Nephron (organoid): ENCODE data around the gene PSMD6.
A peak's percentile ranks its signal among the peaks of the same experiment; 100 is the strongest.

ENCODE experiments used
- H3K27ac Mint-ChIP-seq, 3 experiments: 2 replicates each; pipeline ENCODE4 v1.8.0; 2020; ENCODE audit warnings: mixed read lengths in 3 of 3, mild to moderate bottlenecking in 2 of 3, moderate library complexity in 1 of 3
- H3K27me3 Mint-ChIP-seq: 2 replicates; pipeline ENCODE4 v1.8.0; 2021; ENCODE audit warnings: low read depth, mild to moderate bottlenecking, moderate library complexity, mixed read lengths
- H3K36me3 Mint-ChIP-seq: 2 replicates; pipeline ENCODE4 v1.8.0; 2020; ENCODE audit warnings: low read depth, mixed read lengths
- H3K4me1 Mint-ChIP-seq: 2 replicates; pipeline ENCODE4 v1.8.0; 2020; ENCODE audit warnings: mixed read lengths
- H3K4me3 Mint-ChIP-seq, 3 experiments: 2 replicates each; pipeline ENCODE4 v1.8.0; 2020; ENCODE audit warnings: mild to moderate bottlenecking in 3 of 3, mixed read lengths in 3 of 3, moderate library complexity in 2 of 3
- H3K9me3 Mint-ChIP-seq: 2 replicates; pipeline ENCODE4 v1.8.0; 2020; ENCODE audit warnings: mixed read lengths
- TF ChIP-seq, protein P1 (sequence below), 3 experiments: fragments of 200-600 bp; sonication (generic); IDR thresholded peaks; one replicate each; pipeline ENCODE4 v1.5.0; 2021; ENCODE audit warnings: antibody characterized with exemption in 3 of 3; ENCODE audit not compliant: unreplicated experiment in 3 of 3

The PSMD6 gene

DNA sequence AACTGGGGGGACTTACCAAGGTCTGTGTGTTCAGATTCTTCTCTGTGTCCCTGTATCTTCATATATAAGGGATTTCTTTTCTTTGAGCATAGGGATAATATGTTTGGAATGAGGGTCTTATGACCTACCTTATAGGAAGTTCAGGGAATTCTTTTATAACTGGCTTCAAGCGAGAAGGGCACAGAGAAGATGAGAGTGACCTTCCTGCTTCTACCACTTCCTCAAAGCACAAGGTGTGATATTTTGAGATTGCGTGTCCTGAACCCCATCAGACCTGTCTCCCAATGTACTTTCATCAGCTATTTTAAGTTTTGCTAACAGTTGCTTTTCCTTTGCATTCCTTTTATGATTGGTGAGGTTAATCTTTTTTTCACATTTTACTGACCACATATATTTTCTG lies 3.1 kb upstream of the PSMD6 start:
- Mint-ChIP-seq H3K27ac (no peak overlapping the region), H3K4me1 (peaks cover 29% of the 10 kb centered on the region), H3K36me3 (peaks cover 6% of the 10 kb centered on the region), H3K27me3 (peaks cover 5% of the 10 kb centered on the region), H3K9me3 (no peaks in the 10 kb centered on the region), H3K4me3 (peak overlapping the region in 1 of 3 experiments; percentile 34)
- TF ChIP-seq, protein P1, sequence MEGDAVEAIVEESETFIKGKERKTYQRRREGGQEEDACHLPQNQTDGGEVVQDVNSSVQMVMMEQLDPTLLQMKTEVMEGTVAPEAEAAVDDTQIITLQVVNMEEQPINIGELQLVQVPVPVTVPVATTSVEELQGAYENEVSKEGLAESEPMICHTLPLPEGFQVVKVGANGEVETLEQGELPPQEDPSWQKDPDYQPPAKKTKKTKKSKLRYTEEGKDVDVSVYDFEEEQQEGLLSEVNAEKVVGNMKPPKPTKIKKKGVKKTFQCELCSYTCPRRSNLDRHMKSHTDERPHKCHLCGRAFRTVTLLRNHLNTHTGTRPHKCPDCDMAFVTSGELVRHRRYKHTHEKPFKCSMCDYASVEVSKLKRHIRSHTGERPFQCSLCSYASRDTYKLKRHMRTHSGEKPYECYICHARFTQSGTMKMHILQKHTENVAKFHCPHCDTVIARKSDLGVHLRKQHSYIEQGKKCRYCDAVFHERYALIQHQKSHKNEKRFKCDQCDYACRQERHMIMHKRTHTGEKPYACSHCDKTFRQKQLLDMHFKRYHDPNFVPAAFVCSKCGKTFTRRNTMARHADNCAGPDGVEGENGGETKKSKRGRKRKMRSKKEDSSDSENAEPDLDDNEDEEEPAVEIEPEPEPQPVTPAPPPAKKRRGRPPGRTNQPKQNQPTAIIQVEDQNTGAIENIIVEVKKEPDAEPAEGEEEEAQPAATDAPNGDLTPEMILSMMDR (IDR thresholded peaks at IDR 0.05; ENCODE audit: unreplicated experiment in 3 of 3), result no peak

DNA sequence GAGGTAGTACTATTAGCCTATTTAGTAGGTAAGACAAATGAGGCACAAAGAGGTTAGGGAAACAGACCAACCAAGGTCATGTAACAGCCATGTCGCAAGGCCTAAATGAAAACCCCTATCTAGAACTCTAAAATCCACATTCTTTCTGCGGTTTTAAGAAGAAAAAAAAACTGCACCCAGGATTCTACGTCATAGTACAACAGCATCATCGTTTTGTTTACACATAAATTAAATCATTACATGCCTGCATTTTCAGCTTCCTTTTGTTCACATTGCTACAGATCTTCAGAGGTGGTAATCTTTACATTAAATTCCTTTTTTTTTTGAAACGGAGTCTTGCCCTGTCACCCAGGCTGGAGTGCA lies 548 bp upstream of the PSMD6 start:
- TF ChIP-seq, protein P1 (IDR thresholded peaks at IDR 0.05; ENCODE audit: unreplicated experiment in 3 of 3), result no peak
- Mint-ChIP-seq H3K4me1 (peaks cover 24% of the 10 kb centered on the region), H3K27ac (peak overlapping the region in 2 of 3 experiments; percentile 28 to 72), H3K4me3 (peak overlapping the region; percentile 90 to 94 (median 92)), H3K36me3 (peaks cover 21% of the 10 kb centered on the region), H3K27me3 (peaks cover 5% of the 10 kb centered on the region), H3K9me3 (no peaks in the 10 kb centered on the region)

DNA sequence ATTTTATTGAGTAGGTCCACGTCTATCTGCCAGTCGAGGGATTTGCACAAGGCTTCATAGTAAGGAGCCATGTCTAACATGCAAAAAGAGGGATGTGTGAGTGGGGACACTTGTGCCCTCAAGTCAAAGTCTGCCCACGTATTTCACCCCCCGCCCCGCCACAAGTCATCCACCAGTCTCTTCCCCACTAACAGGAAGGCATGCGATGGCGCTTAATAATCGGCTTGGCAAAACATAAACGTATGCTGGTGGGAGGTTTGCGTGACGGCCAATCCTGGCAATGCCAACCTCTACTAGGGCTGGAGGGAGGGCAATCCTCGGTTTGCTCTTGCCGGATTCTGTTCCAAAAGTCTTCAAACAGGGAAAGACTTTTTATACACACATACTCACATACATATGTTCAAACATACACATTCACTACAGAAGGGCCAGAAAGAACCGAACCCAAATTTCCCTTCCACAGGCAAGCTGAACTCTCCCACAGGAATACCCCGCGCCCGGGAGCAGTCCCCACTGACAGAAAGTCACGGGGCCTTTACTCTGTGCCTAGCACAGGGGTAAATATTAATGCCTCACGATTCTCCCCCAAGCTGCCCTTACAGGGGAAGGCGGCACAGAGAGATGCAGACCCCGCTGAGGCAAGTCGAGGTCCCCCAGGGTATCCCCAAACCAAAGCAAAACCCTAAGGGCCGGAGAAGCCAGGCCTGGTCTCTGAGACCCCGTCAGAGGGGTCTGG lies 675 bp downstream of the PSMD6 start:
- peaks cover 5% of the 10 kb centered on the region for H3K27me3 Mint-ChIP-seq
- peaks cover 18% of the 10 kb centered on the region for H3K4me1 Mint-ChIP-seq

DNA sequence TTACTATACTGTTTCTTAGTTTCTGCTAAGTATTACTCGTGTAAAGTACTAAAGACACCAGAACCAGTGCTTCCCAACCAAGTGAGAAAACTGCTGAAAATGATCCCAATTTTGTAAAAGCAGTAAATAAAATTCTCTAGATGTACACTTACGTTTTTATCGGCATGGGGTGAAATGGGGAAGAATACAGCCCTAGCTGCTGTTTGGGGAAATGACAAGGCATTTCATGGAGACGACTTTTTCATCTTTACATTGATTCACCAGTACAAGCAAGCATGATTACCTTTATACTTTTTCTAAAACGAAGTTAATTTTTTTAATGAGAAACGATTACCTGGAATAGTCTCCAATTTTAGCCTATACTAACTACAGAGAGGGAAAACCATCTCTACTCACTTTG lies 1.4 kb downstream of the PSMD6 start:
- peaks cover 38% of the 10 kb centered on the region for H3K36me3 Mint-ChIP-seq

More for the DNA sequence above, 675 bp downstream of the PSMD6 start:
- no peaks in the 10 kb centered on the region for H3K9me3 Mint-ChIP-seq
- peak overlapping the region; percentile 90 to 94 (median 92) for H3K4me3 Mint-ChIP-seq
- peaks cover 31% of the 10 kb centered on the region for H3K36me3 Mint-ChIP-seq
- TF ChIP-seq, protein P1 (IDR thresholded peaks at IDR 0.05; ENCODE audit: unreplicated experiment in 3 of 3), result no peak
- peak overlapping the region in 2 of 3 experiments; percentile 78 for H3K27ac Mint-ChIP-seq

DNA sequence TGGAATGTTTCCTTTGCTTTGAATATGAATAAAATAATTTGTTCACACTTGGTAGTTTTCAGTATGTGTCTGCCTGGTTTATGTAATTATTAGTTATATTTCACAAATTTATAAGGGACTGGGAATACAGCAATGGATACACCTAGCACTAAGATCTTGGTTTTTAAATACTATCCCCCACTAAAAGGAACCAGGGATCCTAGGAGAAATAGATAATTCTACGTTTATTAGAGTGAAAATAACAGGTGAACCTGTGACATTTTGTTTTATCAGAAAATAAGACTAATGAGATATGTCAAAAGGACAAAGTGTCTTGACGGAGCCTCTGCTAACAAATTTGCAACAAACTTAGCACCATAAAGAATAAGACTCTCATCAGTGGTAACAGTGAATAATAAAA lies 3.4 kb downstream of the PSMD6 start:
- Mint-ChIP-seq H3K4me1 (peaks cover 18% of the 10 kb centered on the region), H3K4me3 (no peak overlapping the region), H3K36me3 (peaks cover 52% of the 10 kb centered on the region), H3K27me3 (no peaks in the 10 kb centered on the region), H3K9me3 (no peaks in the 10 kb centered on the region), H3K27ac (no peak overlapping the region)
- TF ChIP-seq, protein P1 (IDR thresholded peaks at IDR 0.05; ENCODE audit: unreplicated experiment in 3 of 3), result no peak

More for the DNA sequence above, 1.4 kb downstream of the PSMD6 start:
- Mint-ChIP-seq H3K27ac (no peak overlapping the region), H3K9me3 (no peaks in the 10 kb centered on the region), H3K27me3 (peaks cover 1% of the 10 kb centered on the region), H3K4me3 (peak overlapping the region; percentile 90 to 94 (median 92)), H3K4me1 (peaks cover 18% of the 10 kb centered on the region)
- TF ChIP-seq, protein P1 (IDR thresholded peaks at IDR 0.05; ENCODE audit: unreplicated experiment in 3 of 3), result no peak

DNA sequence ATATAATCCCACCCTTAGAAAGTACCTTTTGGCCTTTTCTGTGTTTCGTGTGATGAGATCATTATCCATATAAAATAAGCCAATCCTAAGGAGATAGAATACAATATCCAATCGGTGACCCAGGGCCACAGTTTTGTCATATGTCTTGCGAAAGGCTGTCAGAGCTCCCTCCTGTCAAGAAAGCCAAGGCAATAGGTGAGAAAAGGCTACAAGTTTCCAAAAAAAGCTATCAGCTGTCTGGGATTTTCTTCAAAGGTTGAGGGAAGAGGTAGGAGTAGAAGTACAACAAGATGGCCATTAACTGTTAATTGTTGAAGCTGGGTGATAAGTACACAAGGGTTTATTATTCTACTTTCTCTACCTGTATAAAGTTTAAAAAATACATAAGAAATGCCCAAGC lies 4.0 kb downstream of the PSMD6 start:
- Mint-ChIP-seq H3K27ac (no peak overlapping the region), H3K9me3 (no peaks in the 10 kb centered on the region), H3K4me1 (peaks cover 18% of the 10 kb centered on the region), H3K27me3 (no peaks in the 10 kb centered on the region), H3K36me3 (peaks cover 58% of the 10 kb centered on the region), H3K4me3 (peak overlapping the region in 1 of 3 experiments; percentile 19)
- TF ChIP-seq, protein P1 (IDR thresholded peaks at IDR 0.05; ENCODE audit: unreplicated experiment in 3 of 3), result no peak
